Endothelial cell of umbilical vein (primary cell): ENCODE results near the gene CHMP4A.

Experiments used
- EZH2 ChIP-seq: IDR thresholded peaks from 2 replicates; pipeline ENCODE4 v1.6.1; 2012; ENCODE audit warnings: borderline replicate concordance, low read depth, mild to moderate bottlenecking, moderate library complexity, low read length, inconsistent platforms; ENCODE audit not compliant: severe bottlenecking
- POLR2A ChIP-seq: IDR thresholded peaks from 2 replicates; pipeline ENCODE4 v1.6.1; 2012; ENCODE audit warnings: low read depth, mild to moderate bottlenecking, control low read depth, low read length
- POLR2AphosphoS5 ChIP-seq: IDR thresholded peaks from 2 replicates; pipeline ENCODE4 v1.6.1; 2012; ENCODE audit warnings: low read depth, mild to moderate bottlenecking, control low read depth, low read length, moderate library complexity; ENCODE audit not compliant: insufficient read depth
- TF ChIP-seq, protein P1 (sequence below), 2 donors: IDR thresholded peaks; 1 replicate in 1 of 2; 2 replicates in 1 of 2; pipeline ENCODE4 v1.5.1; 2011; ENCODE audit warnings: low read length in 2 of 2, mild to moderate bottlenecking in 2 of 2, moderate library complexity in 2 of 2, control low read depth in 1 of 2, inconsistent platforms in 1 of 2, low read depth in 1 of 2; ENCODE audit not compliant: insufficient read depth in 1 of 2; ENCODE audit errors: extremely low read depth in 1 of 2

DNA sequence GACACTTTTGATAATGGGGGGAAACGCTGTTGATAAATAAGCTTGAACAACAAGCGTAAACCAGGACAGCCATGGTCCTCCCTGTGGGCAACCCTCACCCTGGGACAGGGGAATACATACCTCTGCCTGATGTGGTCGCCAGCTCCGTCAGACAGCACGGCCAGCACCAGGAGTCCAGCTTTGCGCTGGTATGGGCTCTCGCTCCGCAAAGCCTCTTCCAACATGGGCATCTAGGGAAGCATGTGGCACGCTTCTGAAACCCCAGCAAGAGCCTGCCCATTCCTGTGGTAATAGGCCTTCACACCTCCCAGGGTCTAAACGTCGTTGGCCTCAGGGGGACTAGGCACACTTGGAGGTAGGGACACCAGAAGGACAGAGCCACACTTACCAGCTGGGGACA is 27.5 kb downstream of the CHMP4A start:
- TF ChIP-seq, protein P1, sequence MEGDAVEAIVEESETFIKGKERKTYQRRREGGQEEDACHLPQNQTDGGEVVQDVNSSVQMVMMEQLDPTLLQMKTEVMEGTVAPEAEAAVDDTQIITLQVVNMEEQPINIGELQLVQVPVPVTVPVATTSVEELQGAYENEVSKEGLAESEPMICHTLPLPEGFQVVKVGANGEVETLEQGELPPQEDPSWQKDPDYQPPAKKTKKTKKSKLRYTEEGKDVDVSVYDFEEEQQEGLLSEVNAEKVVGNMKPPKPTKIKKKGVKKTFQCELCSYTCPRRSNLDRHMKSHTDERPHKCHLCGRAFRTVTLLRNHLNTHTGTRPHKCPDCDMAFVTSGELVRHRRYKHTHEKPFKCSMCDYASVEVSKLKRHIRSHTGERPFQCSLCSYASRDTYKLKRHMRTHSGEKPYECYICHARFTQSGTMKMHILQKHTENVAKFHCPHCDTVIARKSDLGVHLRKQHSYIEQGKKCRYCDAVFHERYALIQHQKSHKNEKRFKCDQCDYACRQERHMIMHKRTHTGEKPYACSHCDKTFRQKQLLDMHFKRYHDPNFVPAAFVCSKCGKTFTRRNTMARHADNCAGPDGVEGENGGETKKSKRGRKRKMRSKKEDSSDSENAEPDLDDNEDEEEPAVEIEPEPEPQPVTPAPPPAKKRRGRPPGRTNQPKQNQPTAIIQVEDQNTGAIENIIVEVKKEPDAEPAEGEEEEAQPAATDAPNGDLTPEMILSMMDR (IDR thresholded peaks at IDR 0.05; ENCODE audit: extremely low read depth in 1 of 2, insufficient read depth in 1 of 2, low read depth in 1 of 2, low read length in 2 of 2), result no peak
- TF ChIP-seq POLR2A, result no peak
- no peak for TF ChIP-seq EZH2
- TF ChIP-seq POLR2AphosphoS5, result no peak
